Heart right ventricle (tissue), 16 donors: ENCODE results near the gene RAD23A. TPM values are rescaled to one million over a fixed set of nuclear protein-coding genes. Genes with fewer than 3 reads are reported as not detected.

Experiments used
- ATAC-seq, 8 donors: fragments of 200-7000 bp; cut with Tn5 transposase; one replicate each; pipeline ENCODE4 v1.9.1; 2020; ENCODE audit warnings: mild to moderate bottlenecking in 8 of 8, moderate library complexity in 8 of 8, moderate number of reproducible peaks in 1 of 8
- DNase-seq, 2 donors: peaks; one replicate each; pipeline ENCODE4 v3.0.0-alpha.2; 2020
- H3K27ac ChIP-seq, 10 donors: fragments of 200-600 bp; sonication (generic) in 2 of 10; one replicate each; pipeline versions ENCODE4 v1.5.0 to v1.8.0; 2020 to 2022; ENCODE audit warnings: mild to moderate bottlenecking in 3 of 10
- H3K27me3 ChIP-seq, 7 donors: fragments of 200-600 bp; one replicate each; pipeline ENCODE4 v1.8.0; 2021 to 2022; ENCODE audit warnings: mild to moderate bottlenecking in 2 of 7
- H3K36me3 ChIP-seq, 9 donors: fragments of 200-600 bp; sonication (generic) in 1 of 9; one replicate each; pipeline versions ENCODE4 v1.5.0 to v1.8.0; 2020 to 2022; ENCODE audit warnings: mild to moderate bottlenecking in 2 of 9
- H3K4me1 ChIP-seq, 9 donors: fragments of 200-600 bp; sonication (generic) in 1 of 9; one replicate each; pipeline versions ENCODE4 v1.5.0 to v1.8.0; 2020 to 2022; ENCODE audit warnings: mild to moderate bottlenecking in 4 of 9
- H3K4me3 ChIP-seq, 10 donors: fragments of 200-600 bp; sonication (generic) in 2 of 10; one replicate each; pipeline versions ENCODE4 v1.5.0 to v1.8.0; 2020 to 2022; ENCODE audit warnings: mild to moderate bottlenecking in 7 of 10, moderate library complexity in 2 of 10
- H3K9me3 ChIP-seq, 11 donors: fragments of 200-600 bp in 10 of 11; sonication (generic) in 2 of 11; one replicate each; pipeline versions ENCODE4 v1.5.0 to v1.8.0; 2013 to 2022; ENCODE audit warnings: mild to moderate bottlenecking in 2 of 11, control low read depth in 1 of 11, moderate library complexity in 1 of 11
- CTCF ChIP-seq, 9 donors: fragments of 200-600 bp; sonication (generic) in 2 of 9; IDR thresholded peaks; one replicate each; pipeline versions ENCODE4 v1.5.0 to v1.8.0; 2021 to 2022; ENCODE audit warnings: antibody characterized with exemption in 9 of 9, mild to moderate bottlenecking in 5 of 9, moderate library complexity in 1 of 9
- WGBS, 2 donors: extraction: QIAGEN DNeasy Blood & Tissue Kit; methylation state at CpG; one replicate each; pipeline ENCODE4 v1.1.7; 2013; ENCODE audit warnings: inconsistent platforms in 1 of 2; 5-methylcytosine and 5-hydroxymethylcytosine counted together
- intact Hi-C, 10 donors: fragments of 100-400 bp; cut with DNase I; formaldehyde crosslinking; loops; one replicate each; pipeline versions ENCODE4 v1.11.1 to v1.14.2; 2022
- polyA plus RNA-seq, 2 donors: library from polyadenylated mRNA; stranded (reverse); fragments of 200-250 nt; gene quantifications; one replicate each; pipeline ENCODE4 v1.2.3, GENCODE V29; 2013
- total RNA-seq, 10 donors: library from RNA; stranded (reverse); fragmentation: NEBNext Ultra II Directional in 3 of 10; extraction: Animal tissue kit (Norgen Biotek cat#: 25700) in 3 of 10; gene quantifications; one replicate each; pipeline versions ENCODE4 v1.2.1 to v1.2.4, GENCODE V29; 2021 to 2023
- donor health status: Arrhythmogenic right ventricular cardiomyopathy.
- donor health status: ischemic (EF 13 %, LVEDD 7.1; RV severe dilation, severe dysfunction).
- donor health status: healthy with polysubstance abuse.
- donor health status: DM: no; HTN: yes; CAD: no.
- donor health status: DM: no; HTN: no; CAD: no.
- donor health status: ischemic (EF 25% LVEDD 6.9; RV normal size, moderate dysfunction).
- donor health status: ischemic (EF 25% LVEDD 5.7; RV mildly dilated, moderate dysfunction).
- donor health status: healthy.
- donor health status: DM: yes; HTN: yes; CAD: no.
- donor health status: Ischemic cardiomyopathy.
- donor health status: ischemic (EF 35%, LVEDD 5.7; RV mildly dilated, moderate dysfunction).
- donor health status: nonischemic (EF 11% LVEDD 7.7; RV severe dilation, severe dysfunction).
- donor health status: DM: yes; HTN: yes; CAD: no.
- donor health status: PGD.
- donor health status: ischemic (EF 29% LVEDD 5.4; RV normal size, mild dysfunction).
- donor health status: nonischemic (EF 23%, LVEDD 6.1; RV moderate dilation, normal function).

Gene RAD23A
- total and polyA plus RNA-seq, 12 donors = 138 to 289 (median 150) TPM

GRCh38 chr19:12938779-12939601, 6.7 kb upstream of the RAD23A start:
- intact Hi-C loops = no loop called here
- 0% methylated on average over 54 of the region's 54 CpGs for whole genome bisulfite sequencing, 2 donors
- H3K4me3 ChIP-seq = peak overlapping the region; percentile 68 to 100 (median 99)
- DNase-seq = peak in 1 of 2 donors; percentile 47
- ATAC-seq = peak in 7 of 8 donors; percentile 3 to 35 (median 10)
- H3K27ac ChIP-seq = peak overlapping the region; percentile 76 to 98 (median 96)
- no peaks in the 10 kb centered on the region for H3K27me3 ChIP-seq
- H3K9me3 ChIP-seq = no peaks in the 10 kb centered on the region
- peaks cover 0 to 50% (median 41%) of the 10 kb centered on the region in 9 donors for H3K36me3 ChIP-seq
- peaks cover 4 to 65% (median 42%) of the 10 kb centered on the region in 9 donors for H3K4me1 ChIP-seq
- peak in 6 of 9 donors; percentile 8 to 36 (median 20) for TF ChIP-seq CTCF (IDR thresholded peaks at IDR 0.05)

GRCh38 chr19:12939975-12940423, 5.7 kb upstream of the RAD23A start:
- ATAC-seq = no peak
- intact Hi-C loops = no loop called here
- no peak for TF ChIP-seq CTCF (IDR thresholded peaks at IDR 0.05)
- DNase-seq = no peak
- Histone ChIP-seq H3K27ac (peak overlapping the region in 7 of 10 donors; percentile 83 to 98 (median 96)), H3K9me3 (no peaks in the 10 kb centered on the region), H3K4me3 (peak overlapping the region in 9 of 10 donors; percentile 68 to 100 (median 99)), H3K36me3 (peaks cover 0 to 60% (median 49%) of the 10 kb centered on the region in 9 donors), H3K4me1 (peaks cover 4 to 71% (median 42%) of the 10 kb centered on the region in 9 donors), H3K27me3 (no peaks in the 10 kb centered on the region)
- WGBS, 2 donors = 55 to 59% methylated on average over 10 of the region's 10 CpGs

- H3K27ac ChIP-seq = peak overlapping the region in 3 of 10 donors; percentile 6 to 97 (median 36)
- no peaks in the 10 kb centered on the region for H3K27me3 ChIP-seq
- intact Hi-C loops = no loop called here
- H3K9me3 ChIP-seq = no peaks in the 10 kb centered on the region
- peak overlapping the region in 6 of 10 donors; percentile 68 to 100 (median 99) for H3K4me3 ChIP-seq
- DNase-seq = no peak
- no peak for ATAC-seq
- 71 to 85% methylated on average over 2 of the region's 2 CpGs for WGBS, 2 donors
- H3K36me3 ChIP-seq = peaks cover 0 to 64% (median 49%) of the 10 kb centered on the region in 9 donors
- TF ChIP-seq CTCF (IDR thresholded peaks at IDR 0.05) = no peak
- H3K4me1 ChIP-seq = peaks cover 4 to 76% (median 42%) of the 10 kb centered on the region in 9 donors
Measured at GRCh38 chr19:12940897-12941296, 4.8 kb upstream of the RAD23A start.

GRCh38 chr19:12943437-12944044, 2.1 kb upstream of the RAD23A start:
- no peaks in the 10 kb centered on the region for H3K27me3 ChIP-seq
- TF ChIP-seq CTCF (IDR thresholded peaks at IDR 0.05) = no peak
- H3K27ac ChIP-seq = no peak overlapping the region
- ATAC-seq (no peak), DNase-seq (no peak)
- peaks cover 11 to 82% (median 49%) of the 10 kb centered on the region in 9 donors for H3K4me1 ChIP-seq
- H3K36me3 ChIP-seq = peaks cover 0 to 77% (median 54%) of the 10 kb centered on the region in 9 donors
- WGBS, 2 donors = 84 to 87% methylated on average over 18 of the region's 18 CpGs
- H3K4me3 ChIP-seq = no peak overlapping the region
- intact Hi-C loops = no loop called here
- no peaks in the 10 kb centered on the region for H3K9me3 ChIP-seq
